Loucy (cell line): ENCODE results near the gene KIRREL3.

Source experiments
- CTCF ChIP-seq: fragments of 200-600 bp; sonication (generic); conservative IDR thresholded peaks from 2 replicates; pipeline ENCODE4 v1.5.1; 2014; ENCODE audit warnings: mild to moderate bottlenecking, antibody characterized with exemption, low read length
- EZH2phosphoT487 ChIP-seq: fragments of 200-600 bp; IDR thresholded peaks from 2 replicates; pipeline ENCODE4 v1.6.1; 2018; ENCODE audit warnings: antibody characterized with exemption, mild to moderate bottlenecking, moderate library complexity, borderline replicate concordance

DNA sequence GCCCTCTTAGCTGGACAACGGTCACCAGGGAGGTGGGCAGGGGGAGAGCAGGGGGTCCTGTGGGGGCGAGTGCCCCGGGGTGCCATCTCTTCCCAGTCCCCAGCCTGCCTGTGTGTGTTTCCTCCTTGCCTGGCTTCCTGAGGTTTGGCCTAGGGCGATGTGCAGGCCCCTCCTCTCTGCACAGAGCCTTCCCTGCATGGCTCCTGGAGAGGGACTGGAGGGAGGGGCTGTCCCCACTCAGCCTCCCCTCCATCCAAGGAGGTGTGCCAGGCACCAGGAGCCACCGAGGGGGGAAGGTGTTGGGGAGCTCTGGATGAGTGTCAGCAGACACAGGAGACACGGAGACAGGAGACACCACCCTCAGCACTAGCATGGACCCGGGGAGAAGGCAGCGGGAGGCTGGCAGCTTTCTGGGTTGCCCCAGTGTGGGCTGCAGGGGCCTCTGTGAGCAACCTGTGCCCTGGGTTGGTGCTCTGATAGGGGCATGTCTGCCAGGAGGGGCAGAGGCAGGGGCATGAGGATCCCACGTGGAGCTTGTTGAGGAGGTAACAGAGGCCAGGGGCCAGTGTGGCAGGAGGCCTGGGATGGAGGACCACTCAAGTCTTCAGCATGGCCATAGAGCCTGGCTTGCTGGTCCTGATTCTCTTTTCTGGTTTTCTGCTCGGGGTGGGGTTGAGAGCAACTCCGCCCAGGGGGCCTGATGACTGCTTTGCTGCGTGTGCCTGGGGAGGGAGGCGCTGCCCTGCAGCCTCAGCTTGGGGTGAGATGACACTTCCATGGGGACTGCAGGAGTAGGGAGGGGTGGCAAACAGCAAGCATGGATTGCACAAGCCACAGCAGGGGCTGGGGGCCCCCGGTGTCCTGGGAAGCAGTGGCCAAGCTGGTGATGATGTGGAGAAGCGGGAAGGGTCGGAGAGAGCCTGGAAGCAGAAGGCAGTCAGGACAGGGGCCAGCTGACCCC is 566.3 kb downstream of the KIRREL3 start:
- TF ChIP-seq CTCF (no peak), EZH2phosphoT487 (no peak)
